SW 1271 (cell line): ENCODE results near the gene NUDT2.

Source experiments
- DNase-seq, 2 experiments: peaks; one replicate each; lab custom pipeline; 2025; lab: John Stamatoyannopoulos, UW

The NUDT2 gene

GRCh38 chr9:34370970-34371880 is 41.9 kb downstream of the NUDT2 start:
- DNase-seq, result no peak

GRCh38 chr9:34371886-34372466 is 42.6 kb downstream of the NUDT2 start:
- DNase-seq, result no peak

- no peak for DNase-seq
These were observed 43.2 kb downstream of the NUDT2 start for GRCh38 chr9:34372467-34373011.

GRCh38 chr9:34373749-34374148 is 44.4 kb downstream of the NUDT2 start:
- DNase-seq, result no peak

- no peak for DNase-seq
These were observed 45.0 kb downstream of the NUDT2 start for GRCh38 chr9:34374339-34374738.

- no peak for DNase-seq
These were observed 45.7 kb downstream of the NUDT2 start for GRCh38 chr9:34374905-34375552.

- no peak for DNase-seq
These were observed 46.7 kb downstream of the NUDT2 start for GRCh38 chr9:34375901-34376595.

GRCh38 chr9:34376596-34377403 is 47.4 kb downstream of the NUDT2 start, which contains the start of gene MYORG:
TSS of gene MYORG (minus strand) at chr9:34376898. CDS start at chr9:34372943, 3,955 bp downstream.
- DNase-seq, result peak; percentile 83 to 92

- no peak for DNase-seq
These were observed 48.0 kb downstream of the NUDT2 start for GRCh38 chr9:34377404-34377746.

GRCh38 chr9:34378376-34379060 is 49.1 kb downstream of the NUDT2 start:
- no peak for DNase-seq

- peak in 1 of 2 experiments; percentile 48 for DNase-seq
These were observed 50.1 kb downstream of the NUDT2 start for GRCh38 chr9:34379334-34380033.

GRCh38 chr9:34380034-34380510 is 50.7 kb downstream of the NUDT2 start:
- no peak for DNase-seq

- no peak for DNase-seq
These were observed 51.3 kb downstream of the NUDT2 start for GRCh38 chr9:34380511-34381315.

GRCh38 chr9:34381323-34381722 is 52.0 kb downstream of the NUDT2 start:
- no peak for DNase-seq

- no peak for DNase-seq
These were observed 52.7 kb downstream of the NUDT2 start for GRCh38 chr9:34382054-34382453.

GRCh38 chr9:34382879-34383278 is 53.5 kb downstream of the NUDT2 start:
- DNase-seq, result no peak

- no peak for DNase-seq
These were observed 54.5 kb downstream of the NUDT2 start for GRCh38 chr9:34383904-34384303.

GRCh38 chr9:34384368-34385165 is 55.2 kb downstream of the NUDT2 start:
- no peak for DNase-seq
